K562 (cell line): Measurements from ENCODE around the gene FBLIM1. TPM values are rescaled to one million over a fixed set of nuclear protein-coding genes. Genes with fewer than 3 reads are reported as not detected.

Experiments used
- ATAC-seq: fragments of 200-7000 bp; cut with Tn5 transposase; 3 replicates; pipeline ENCODE4 v1.9.1; 2020; ENCODE audit warnings: moderate library complexity
- BruUV-seq: library from RNA; stranded (reverse); fragments of 400-500 nt; replicated peaks from 2 replicates; lab custom pipeline; 2021; lab: Mats Ljungman, UMichigan
- CTCF ChIA-PET: fragments of 300-600 bp; formaldehyde crosslinking; extraction: SDS; loops from one replicate; lab custom pipeline; 2021; ENCODE audit warnings: low intra/inter-chr PET ratio; lab: Yijun Ruan, JAX
- POLR2A ChIA-PET: fragments of 300-600, 350-650 bp; sonication (Branson Sonifier 250); formaldehyde crosslinking; extraction: SDS; loops from one replicate; lab custom pipeline; 2021; ENCODE audit warnings: antibody characterized with exemption, inconsistent platforms; lab: Yijun Ruan, JAX
- DNase-seq, 4 experiments: peaks; one replicate each; pipeline versions ENCODE4 v3.0.0 to v3.0.0-alpha.2; 2011 to 2018; ENCODE audit warnings: low spot score in 3 of 4, mixed read lengths in 3 of 4; ENCODE audit errors: extremely low read depth in 1 of 4
- FAIRE-seq: peaks from 2 replicates; lab custom pipeline; 2011; peaks lifted over from hg19 to GRCh38; lab: Jason Lieb, UNC
- H2AFZ ChIP-seq: 2 replicates; pipeline ENCODE4 v1.6.0; 2011; ENCODE audit warnings: low read depth, low read length, control low read depth, inconsistent platforms
- H3K27ac ChIP-seq: fragments of 200-600 bp; 3 replicates; pipeline ENCODE4 v1.8.0; 2011; ENCODE audit warnings: low read depth, mild to moderate bottlenecking, control low read depth, inconsistent platforms, low read length, moderate library complexity, mixed read lengths; ENCODE audit errors: extremely low read depth
- H3K27me3 ChIP-seq, 2 experiments: fragments of 300-600 bp in 1 of 2; 2 replicates in 1 of 2; 3 replicates in 1 of 2; pipeline versions ENCODE4 v1.6.0 to v1.8.0; 2011; ENCODE audit warnings: inconsistent platforms in 2 of 2, low read length in 2 of 2, mild to moderate bottlenecking in 1 of 2, mixed read lengths in 1 of 2, moderate library complexity in 1 of 2; ENCODE audit not compliant: control insufficient read depth in 2 of 2, insufficient read depth in 2 of 2
- H3K36me3 ChIP-seq: fragments of 300-600 bp; 3 replicates; pipeline ENCODE4 v1.8.0; 2011; ENCODE audit warnings: mild to moderate bottlenecking, low read length, inconsistent platforms; ENCODE audit not compliant: control insufficient read depth, insufficient read depth
- H3K4me1 ChIP-seq, 2 experiments: fragments of 200-600 bp in 1 of 2; replicated peaks in 1 of 2; 2 replicates in 1 of 2; 3 replicates in 1 of 2; pipeline versions ENCODE4 v1.5.1 to v1.8.0; 2011; ENCODE audit warnings: inconsistent platforms in 2 of 2, low read length in 2 of 2, mild to moderate bottlenecking in 1 of 2, mixed read lengths in 1 of 2, moderate library complexity in 1 of 2; ENCODE audit not compliant: control insufficient read depth in 2 of 2, insufficient read depth in 2 of 2
- H3K4me2 ChIP-seq: 2 replicates; pipeline ENCODE4 v1.6.1; 2011; ENCODE audit warnings: low read length, control low read depth, inconsistent platforms, mixed read lengths; ENCODE audit not compliant: insufficient read depth
- H3K4me3 ChIP-seq: fragments of 200-600 bp; sonication (generic), shearing (Covaris generic); 2 replicates; pipeline ENCODE4 v1.5.1; 2016; ENCODE audit warnings: control low read depth, inconsistent platforms
- H3K79me2 ChIP-seq: fragments of 200-600 bp; 3 replicates; pipeline ENCODE4 v1.8.0; 2011; ENCODE audit warnings: low read length, inconsistent platforms; ENCODE audit not compliant: control insufficient read depth, insufficient read depth
- H3K9ac ChIP-seq, 2 experiments: 2 replicates each; pipeline versions ENCODE4 v1.6.0 to v1.6.1; 2011; ENCODE audit warnings: low read depth in 2 of 2, low read length in 2 of 2, control low read depth in 1 of 2, inconsistent platforms in 1 of 2, mild to moderate bottlenecking in 1 of 2, mixed read lengths in 1 of 2; ENCODE audit not compliant: insufficient read depth in 1 of 2
- H3K9me1 ChIP-seq: one replicate; pipeline ENCODE4 v1.6.0; 2011; ENCODE audit warnings: inconsistent platforms, mild to moderate bottlenecking, low read length, moderate library complexity; ENCODE audit not compliant: control insufficient read depth, insufficient read depth
- H3K9me3 ChIP-seq: replicated peaks from 2 replicates; pipeline ENCODE4 v1.5.1; 2011; ENCODE audit warnings: low read depth, low read length, inconsistent platforms; ENCODE audit not compliant: control insufficient read depth, insufficient read depth
- H4K20me1 ChIP-seq: replicated peaks from 2 replicates; pipeline ENCODE4 v1.6.1; 2011; ENCODE audit warnings: low read length, inconsistent platforms, mixed read lengths; ENCODE audit not compliant: control insufficient read depth, insufficient read depth
- EHMT2 ChIP-seq: fragments of 450-650 bp; IDR thresholded peaks from 2 replicates; pipeline ENCODE4 v1.6.1; 2018; ENCODE audit warnings: antibody characterized with exemption
- ELF1 ChIP-seq: fragments of 200-800 bp; sonication (Bioruptor generic); IDR thresholded peaks from 2 replicates; pipeline ENCODE4 v1.6.1; 2016; ENCODE audit warnings: missing genetic modification characterization, missing compliant biosample characterization
- EP400 ChIP-seq: fragments of 450-650 bp; IDR thresholded peaks from 2 replicates; pipeline ENCODE4 v1.6.1; 2017; ENCODE audit warnings: antibody characterized with exemption, mild to moderate bottlenecking, moderate library complexity
- HSF4 ChIP-seq: fragments of 250-450 bp; sonication (Bioruptor Pico); IDR thresholded peaks from 2 replicates; pipeline ENCODE4 v2.1.2; 2022; ENCODE audit warnings: mild to moderate bottlenecking, moderate library complexity, borderline replicate concordance
- PPARD ChIP-seq: fragments of 250-450 bp; sonication (Bioruptor Pico); IDR thresholded peaks from 2 replicates; pipeline ENCODE4 v1.8.0; 2022; ENCODE audit warnings: inconsistent platforms, mild to moderate bottlenecking, moderate library complexity
- RBM22 ChIP-seq: fragments of 200-400 bp; formaldehyde crosslinking; IDR thresholded peaks from 2 replicates; pipeline ENCODE4 v1.6.1; 2018; ENCODE audit warnings: low read length, low read depth; ENCODE audit not compliant: poor library complexity, severe bottlenecking
- RFX1 ChIP-seq: fragments of 450-650 bp; IDR thresholded peaks from 2 replicates; pipeline ENCODE4 v1.6.1; 2016; ENCODE audit warnings: mild to moderate bottlenecking, moderate library complexity
- RUNX1 ChIP-seq: sonication (generic); IDR thresholded peaks from 2 replicates; pipeline ENCODE4 v1.6.1; 2016; ENCODE audit warnings: antibody characterized with exemption, low read depth
- SNAPC5 ChIP-seq: fragments of 250-450 bp; sonication (Bioruptor Pico); IDR thresholded peaks from 2 replicates; pipeline ENCODE4 v1.8.0; 2021; ENCODE audit warnings: moderate library complexity, mild to moderate bottlenecking, inconsistent platforms
- TRIM28 ChIP-seq: fragments of 450-650 bp; IDR thresholded peaks from 2 replicates; pipeline ENCODE4 v1.6.1; 2017
- XRCC3 ChIP-seq: fragments of 450-650 bp; IDR thresholded peaks from 2 replicates; pipeline ENCODE4 v1.6.1; 2017; ENCODE audit warnings: mild to moderate bottlenecking, moderate library complexity
- ZNF76 ChIP-seq: fragments of 250-450 bp; sonication (Bioruptor Pico); IDR thresholded peaks from 2 replicates; pipeline ENCODE4 v1.4.0; 2020; ENCODE audit warnings: mild to moderate bottlenecking, moderate library complexity, borderline replicate concordance
- WGBS: fragments of 100-300 bp; shearing (Covaris generic); methylation state at CpG from one replicate; pipeline ENCODE4 v1.1.6; 2016; ENCODE audit warnings: low coverage, mixed read lengths; ENCODE audit not compliant: insufficient coverage; ENCODE audit errors: missing lambda C conversion rate; 5-methylcytosine and 5-hydroxymethylcytosine counted together
- in situ Hi-C: fragments of 300-500 bp; cut with MboI; formaldehyde crosslinking; loops from 4 replicates; pipeline ENCODE4 v1.15.0; 2018; ENCODE audit warnings: inconsistent platforms, mixed read lengths
- intact Hi-C: fragments of 100-400 bp; cut with micrococcal nuclease; formaldehyde crosslinking; loops from 2 replicates; pipeline ENCODE4 v1.14.2; 2022
- polyA plus RNA-seq, 8 experiments: library from polyadenylated mRNA; depleted of rRNA in 4 of 8; stranded (reverse) in 5 of 8; unstranded in 3 of 8; fragments of >200 nt; fragmentation: Nextera tagmentation in 2 of 8; fragmentation: Illumina TruSeq in 1 of 8; extraction: Ambion mirVana in 2 of 8; extraction: Trizol in 1 of 8; gene quantifications; 2 replicates each; pipeline versions ENCODE4 v1.2.1 to v1.2.3, GENCODE V29; 2011 to 2014; ENCODE audit warnings: inconsistent platforms in 1 of 8, missing spikeins in 1 of 8
- total RNA-seq, 7 experiments: library from RNA; depleted of rRNA in 6 of 7; stranded (reverse); fragments of >200 nt in 6 of 7; fragmentation: Illumina TruSeq in 2 of 7; extraction: Trizol in 2 of 7; gene quantifications; 2 replicates each; pipeline versions ENCODE4 v1.2.1 to v1.2.3, GENCODE V29; 2011 to 2021; ENCODE audit warnings: low replicate concordance in 1 of 7
- TF ChIP-seq, protein P1 (sequence below), 3 experiments: IDR thresholded peaks in 2 of 3; conservative IDR thresholded peaks in 1 of 3; 2 replicates each; pipeline ENCODE4 v1.5.1; 2011 to 2012; ENCODE audit warnings: low read length in 3 of 3, mild to moderate bottlenecking in 3 of 3, control low read depth in 2 of 3, improper control_type of control experiment in 1 of 3, inconsistent platforms in 1 of 3, low read depth in 1 of 3, mixed read lengths in 1 of 3, moderate library complexity in 1 of 3; ENCODE audit not compliant: insufficient read depth in 2 of 3
- TF ChIP-seq, protein P2 (sequence below): sonication (generic); formaldehyde crosslinking; IDR thresholded peaks from 2 replicates; pipeline ENCODE4 v1.8.1; 2023; ENCODE audit warnings: mild to moderate bottlenecking, missing genetic modification reagents
- TF ChIP-seq, protein P3 (sequence below): sonication (generic); formaldehyde crosslinking; IDR thresholded peaks from 2 replicates; pipeline ENCODE4 v1.8.1; 2022; ENCODE audit warnings: missing genetic modification reagents
- TF ChIP-seq, protein P4 (sequence below): fragments of 250-450 bp; sonication (Bioruptor Pico); IDR thresholded peaks from 2 replicates; pipeline ENCODE4 v1.4.0; 2020; ENCODE audit warnings: mild to moderate bottlenecking, moderate library complexity

Gene FBLIM1
- total and polyA plus RNA-seq, 9 of the 15 experiments (the other 6 are each of a cell fraction or from before 2014, with no cell fraction given): 0.14 to 0.24 TPM; not detected in 7

GRCh38 chr1:15739745-15740144 lies 18.9 kb upstream of the FBLIM1 start:
- Histone ChIP-seq H4K20me1 (no peaks in the 10 kb centered on the region; the same call in none of the 2 replicates), H3K9me3 (no peaks in the 10 kb centered on the region), H3K9me1 (no peaks in the 10 kb centered on the region), H3K27me3 (no peaks in the 10 kb centered on the region), H3K4me1 (peaks cover 3 to 69% of the 10 kb centered on the region in 2 experiments; a peak in 4 of 5 replicates), H2AFZ (no peak overlapping the region), H3K9ac (no peak overlapping the region), H3K27ac (no peak overlapping the region), H3K4me2 (no peak overlapping the region), H3K4me3 (no peak overlapping the region), H3K36me3 (0 out of 3 replicates have a peak, but pooled peaks cover 4% of the 10 kb centered on the region), H3K79me2 (no peaks in the 10 kb centered on the region)
- in situ Hi-C loops (no loop called here), intact Hi-C loops (no loop called here)
- ChIA-PET POLR2A (interaction anchor here (0.6 kb wide), 1 partner anchor 440 kb away, joined by 6 read pairs; no protein-coding TSS in a partner anchor), CTCF (no interaction called here)
- WGBS: 40% methylated on average over 7 of the region's 7 CpGs
- ATAC-seq (peak; percentile 49), FAIRE-seq (peak; percentile 71), DNase-seq (peak in 1 of 4 experiments; percentile 32)
- no TSS peak for BruUV-seq
- TF ChIP-seq ZNF76 (CRISPR knock-in tag): no peak
- TF ChIP-seq, protein P1, sequence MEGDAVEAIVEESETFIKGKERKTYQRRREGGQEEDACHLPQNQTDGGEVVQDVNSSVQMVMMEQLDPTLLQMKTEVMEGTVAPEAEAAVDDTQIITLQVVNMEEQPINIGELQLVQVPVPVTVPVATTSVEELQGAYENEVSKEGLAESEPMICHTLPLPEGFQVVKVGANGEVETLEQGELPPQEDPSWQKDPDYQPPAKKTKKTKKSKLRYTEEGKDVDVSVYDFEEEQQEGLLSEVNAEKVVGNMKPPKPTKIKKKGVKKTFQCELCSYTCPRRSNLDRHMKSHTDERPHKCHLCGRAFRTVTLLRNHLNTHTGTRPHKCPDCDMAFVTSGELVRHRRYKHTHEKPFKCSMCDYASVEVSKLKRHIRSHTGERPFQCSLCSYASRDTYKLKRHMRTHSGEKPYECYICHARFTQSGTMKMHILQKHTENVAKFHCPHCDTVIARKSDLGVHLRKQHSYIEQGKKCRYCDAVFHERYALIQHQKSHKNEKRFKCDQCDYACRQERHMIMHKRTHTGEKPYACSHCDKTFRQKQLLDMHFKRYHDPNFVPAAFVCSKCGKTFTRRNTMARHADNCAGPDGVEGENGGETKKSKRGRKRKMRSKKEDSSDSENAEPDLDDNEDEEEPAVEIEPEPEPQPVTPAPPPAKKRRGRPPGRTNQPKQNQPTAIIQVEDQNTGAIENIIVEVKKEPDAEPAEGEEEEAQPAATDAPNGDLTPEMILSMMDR (IDR thresholded peaks at IDR 0.05 in 2 of 3, conservative IDR thresholded peaks at IDR 0.05 in 1 of 3; ENCODE audit: insufficient read depth in 2 of 3, low read depth in 1 of 3, low read length in 3 of 3): peak; percentile 33 to 61 (median 38); a peak in 4 of 6 replicates
- no peak for TF ChIP-seq HSF4 (CRISPR knock-in tag)
- TF ChIP-seq EHMT2: 0 out of 2 replicates have a peak, but pooled peaks have one; percentile 16
- TF ChIP-seq, protein P2, sequence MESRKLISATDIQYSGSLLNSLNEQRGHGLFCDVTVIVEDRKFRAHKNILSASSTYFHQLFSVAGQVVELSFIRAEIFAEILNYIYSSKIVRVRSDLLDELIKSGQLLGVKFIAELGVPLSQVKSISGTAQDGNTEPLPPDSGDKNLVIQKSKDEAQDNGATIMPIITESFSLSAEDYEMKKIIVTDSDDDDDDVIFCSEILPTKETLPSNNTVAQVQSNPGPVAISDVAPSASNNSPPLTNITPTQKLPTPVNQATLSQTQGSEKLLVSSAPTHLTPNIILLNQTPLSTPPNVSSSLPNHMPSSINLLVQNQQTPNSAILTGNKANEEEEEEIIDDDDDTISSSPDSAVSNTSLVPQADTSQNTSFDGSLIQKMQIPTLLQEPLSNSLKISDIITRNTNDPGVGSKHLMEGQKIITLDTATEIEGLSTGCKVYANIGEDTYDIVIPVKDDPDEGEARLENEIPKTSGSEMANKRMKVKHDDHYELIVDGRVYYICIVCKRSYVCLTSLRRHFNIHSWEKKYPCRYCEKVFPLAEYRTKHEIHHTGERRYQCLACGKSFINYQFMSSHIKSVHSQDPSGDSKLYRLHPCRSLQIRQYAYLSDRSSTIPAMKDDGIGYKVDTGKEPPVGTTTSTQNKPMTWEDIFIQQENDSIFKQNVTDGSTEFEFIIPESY: 0 out of 2 replicates have a peak, but pooled peaks have one; percentile 17
- TF ChIP-seq RFX1: no peak
- TF ChIP-seq SNAPC5: no peak
- TF ChIP-seq RUNX1: no peak
- TF ChIP-seq, protein P3, sequence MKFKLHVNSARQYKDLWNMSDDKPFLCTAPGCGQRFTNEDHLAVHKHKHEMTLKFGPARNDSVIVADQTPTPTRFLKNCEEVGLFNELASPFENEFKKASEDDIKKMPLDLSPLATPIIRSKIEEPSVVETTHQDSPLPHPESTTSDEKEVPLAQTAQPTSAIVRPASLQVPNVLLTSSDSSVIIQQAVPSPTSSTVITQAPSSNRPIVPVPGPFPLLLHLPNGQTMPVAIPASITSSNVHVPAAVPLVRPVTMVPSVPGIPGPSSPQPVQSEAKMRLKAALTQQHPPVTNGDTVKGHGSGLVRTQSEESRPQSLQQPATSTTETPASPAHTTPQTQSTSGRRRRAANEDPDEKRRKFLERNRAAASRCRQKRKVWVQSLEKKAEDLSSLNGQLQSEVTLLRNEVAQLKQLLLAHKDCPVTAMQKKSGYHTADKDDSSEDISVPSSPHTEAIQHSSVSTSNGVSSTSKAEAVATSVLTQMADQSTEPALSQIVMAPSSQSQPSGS (CRISPR knock-in tag): no peak
- no peak for TF ChIP-seq EP400
- TF ChIP-seq, protein P4, sequence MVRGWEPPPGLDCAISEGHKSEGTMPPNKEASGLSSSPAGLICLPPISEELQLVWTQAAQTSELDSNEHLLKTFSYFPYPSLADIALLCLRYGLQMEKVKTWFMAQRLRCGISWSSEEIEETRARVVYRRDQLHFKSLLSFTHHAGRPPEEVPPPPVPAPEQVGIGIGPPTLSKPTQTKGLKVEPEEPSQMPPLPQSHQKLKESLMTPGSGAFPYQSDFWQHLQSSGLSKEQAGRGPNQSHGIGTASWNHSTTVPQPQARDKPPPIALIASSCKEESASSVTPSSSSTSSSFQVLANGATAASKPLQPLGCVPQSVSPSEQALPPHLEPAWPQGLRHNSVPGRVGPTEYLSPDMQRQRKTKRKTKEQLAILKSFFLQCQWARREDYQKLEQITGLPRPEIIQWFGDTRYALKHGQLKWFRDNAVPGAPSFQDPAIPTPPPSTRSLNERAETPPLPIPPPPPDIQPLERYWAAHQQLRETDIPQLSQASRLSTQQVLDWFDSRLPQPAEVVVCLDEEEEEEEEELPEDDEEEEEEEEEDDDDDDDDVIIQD (CRISPR knock-in tag): no peak
- no peak for TF ChIP-seq PPARD (CRISPR knock-in tag)
- TF ChIP-seq XRCC3: no peak
- TF ChIP-seq ELF1 (tag): no peak
- no peak for TF ChIP-seq TRIM28
- TF ChIP-seq RBM22: no peak
